SK-N-MC (cell line): Measurements from ENCODE around the gene CHD8.
A peak's percentile ranks its signal among the peaks of the same experiment; 100 is the strongest.

Experiments used
- DNase-seq: peaks from one replicate; pipeline ENCODE4 v3.0.0-alpha.2; 2011; ENCODE audit warnings: low read depth, low spot score
- H3K27ac ChIP-seq: fragments of 200-600 bp; sonication (generic); 2 replicates; pipeline ENCODE4 v1.5.1; 2016; ENCODE audit warnings: mixed run types
- H3K36me3 ChIP-seq: fragments of 200-600 bp; sonication (generic); 2 replicates; pipeline ENCODE4 v1.6.1; 2017; ENCODE audit warnings: antibody characterized with exemption, low read length, mixed read lengths; ENCODE audit not compliant: insufficient read depth
- H3K4me3 ChIP-seq: fragments of 200-600 bp; sonication (generic); 2 replicates; pipeline ENCODE4 v1.5.1; 2016
- H3K9ac ChIP-seq: fragments of 200-600 bp; sonication (generic); 2 replicates; pipeline ENCODE4 v1.8.0; 2017; ENCODE audit warnings: mixed run types, mixed read lengths; ENCODE audit not compliant: insufficient read length
- H3K9me3 ChIP-seq: fragments of 200-600 bp; sonication (generic); 2 replicates; pipeline ENCODE4 v1.6.1; 2017; ENCODE audit warnings: low read depth, mild to moderate bottlenecking, antibody characterized with exemption, low read length, moderate library complexity, mixed read lengths
- EZH2 ChIP-seq: fragments of 200-600 bp; sonication (generic); IDR thresholded peaks from one replicate; pipeline ENCODE4 v1.6.1; 2017; ENCODE audit warnings: antibody characterized with exemption
- FOXP2 ChIP-seq: optimal IDR thresholded peaks from 2 replicates; pipeline ENCODE3; 2011; ENCODE audit warnings: mild to moderate bottlenecking, moderate library complexity; ENCODE audit not compliant: insufficient read depth; ENCODE audit errors: extremely low read length, control extremely low read depth
- POLR2AphosphoS5 ChIP-seq: IDR thresholded peaks from 2 replicates; pipeline ENCODE4 v1.6.1; 2012; ENCODE audit warnings: mild to moderate bottlenecking, low read depth, low read length, borderline replicate concordance

CHD8 gene

GRCh38 chr14:21455912-21456667 is at the start of gene CHD8:
TSS of gene CHD8 (minus strand) at chr14:21456123. CDS start at chr14:21431643, 24,480 bp downstream.
- Histone ChIP-seq H3K36me3 (peaks cover 17% of the 10 kb centered on the region), H3K9ac (peak within 1 kb of the TSS; percentile 95), H3K27ac (peak within 1 kb of the TSS; percentile 97), H3K4me3 (peak within 1 kb of the TSS; percentile 93), H3K9me3 (no peaks in the 10 kb centered on the region)
- no peak for TF ChIP-seq EZH2
- no peak for TF ChIP-seq FOXP2
- TF ChIP-seq POLR2AphosphoS5: peak; percentile 81
- DNase-seq: peak; percentile 99

DNA sequence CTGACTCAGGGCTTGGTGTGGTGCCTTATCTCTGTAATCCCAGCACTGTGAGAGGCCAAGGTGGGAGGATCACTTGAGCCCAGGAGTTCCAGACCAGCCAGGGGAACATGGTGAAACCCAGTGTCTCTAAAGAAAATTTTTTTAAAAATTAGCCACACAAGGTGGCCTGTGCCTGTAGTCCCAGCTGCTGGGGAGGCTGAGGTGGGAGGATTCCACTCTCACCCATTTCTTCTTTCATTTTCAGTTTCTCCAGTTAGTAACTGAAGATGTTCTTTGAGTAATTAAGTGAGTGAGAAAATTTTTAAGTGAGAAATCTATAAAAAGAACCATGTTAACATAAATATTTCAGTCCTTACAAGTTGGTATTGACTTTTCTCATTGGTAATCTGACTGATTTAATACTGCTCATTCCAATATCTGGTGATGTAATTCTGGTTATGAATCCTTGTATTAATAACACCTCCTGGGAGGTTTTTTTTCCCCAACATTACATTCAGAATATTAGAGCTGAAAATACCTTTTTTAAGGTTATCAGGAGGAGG is 49.2 kb upstream of the CHD8 start:
- Histone ChIP-seq H3K27ac (peak overlapping the region; percentile 52; the same call in 1 of the 2 replicates), H3K36me3 (peaks cover 71% of the 10 kb centered on the region), H3K4me3 (no peak overlapping the region), H3K9ac (no peak overlapping the region), H3K9me3 (no peaks in the 10 kb centered on the region)
- TF ChIP-seq EZH2 (no peak), POLR2AphosphoS5 (no peak), FOXP2 (no peak)
- no peak for DNase-seq

GRCh38 chr14:21503376-21503775 is 47.5 kb upstream of the CHD8 start:
- Histone ChIP-seq H3K4me3 (no peak overlapping the region), H3K36me3 (peaks cover 76% of the 10 kb centered on the region), H3K27ac (peak overlapping the region; percentile 42; the same call in 1 of the 2 replicates), H3K9me3 (no peaks in the 10 kb centered on the region), H3K9ac (no peak overlapping the region)
- DNase-seq: no peak
- TF ChIP-seq FOXP2 (no peak), POLR2AphosphoS5 (no peak), EZH2 (no peak)

- H3K36me3 ChIP-seq: peaks cover 82% of the 10 kb centered on the region
- no peak overlapping the region for H3K4me3 ChIP-seq
- no peak for DNase-seq
- no peak for TF ChIP-seq EZH2
- TF ChIP-seq POLR2AphosphoS5: no peak
- no peak for TF ChIP-seq FOXP2
- no peaks in the 10 kb centered on the region for H3K9me3 ChIP-seq
- H3K27ac ChIP-seq: 0 out of 2 replicates have a peak overlapping the region, but pooled peaks have one; percentile 22
- no peak overlapping the region for H3K9ac ChIP-seq
Measured at GRCh38 chr14:21501568-21501967, 45.6 kb upstream of the CHD8 start.

- no peak overlapping the region for H3K4me3 ChIP-seq
- TF ChIP-seq POLR2AphosphoS5 (no peak), FOXP2 (no peak), EZH2 (no peak)
- H3K36me3 ChIP-seq: peaks cover 91% of the 10 kb centered on the region
- H3K27ac ChIP-seq: peak overlapping the region; percentile 77
- no peak overlapping the region for H3K9ac ChIP-seq
- no peaks in the 10 kb centered on the region for H3K9me3 ChIP-seq
- DNase-seq: peak; percentile 63
Measured at GRCh38 chr14:21498540-21499526, 42.9 kb upstream of the CHD8 start.

DNA sequence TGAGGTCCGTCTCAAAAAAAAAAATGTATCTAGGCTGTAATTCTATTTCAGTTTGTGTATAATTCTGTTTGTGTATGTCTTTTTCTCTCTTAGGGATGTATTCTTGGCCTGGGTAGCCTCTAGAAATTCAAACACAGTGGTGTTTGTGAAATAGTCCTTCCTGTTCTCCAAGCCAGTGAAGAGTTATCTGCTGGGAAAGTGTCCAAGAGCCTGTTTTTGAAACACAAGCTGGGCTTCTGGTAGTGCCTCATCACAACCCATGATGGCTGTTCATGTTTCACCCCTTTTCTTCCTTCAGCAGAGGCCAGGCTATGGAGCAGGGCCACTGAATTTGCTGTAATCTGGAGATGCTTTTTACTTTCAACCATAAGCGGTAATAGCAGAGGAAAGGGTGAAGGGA is 40.5 kb upstream of the CHD8 start:
- TF ChIP-seq POLR2AphosphoS5 (no peak), EZH2 (no peak), FOXP2 (no peak)
- no peak overlapping the region for H3K4me3 ChIP-seq
- H3K9me3 ChIP-seq: no peaks in the 10 kb centered on the region
- peaks cover 83% of the 10 kb centered on the region for H3K36me3 ChIP-seq
- no peak overlapping the region for H3K9ac ChIP-seq
- no peak overlapping the region for H3K27ac ChIP-seq
- DNase-seq: no peak

DNA sequence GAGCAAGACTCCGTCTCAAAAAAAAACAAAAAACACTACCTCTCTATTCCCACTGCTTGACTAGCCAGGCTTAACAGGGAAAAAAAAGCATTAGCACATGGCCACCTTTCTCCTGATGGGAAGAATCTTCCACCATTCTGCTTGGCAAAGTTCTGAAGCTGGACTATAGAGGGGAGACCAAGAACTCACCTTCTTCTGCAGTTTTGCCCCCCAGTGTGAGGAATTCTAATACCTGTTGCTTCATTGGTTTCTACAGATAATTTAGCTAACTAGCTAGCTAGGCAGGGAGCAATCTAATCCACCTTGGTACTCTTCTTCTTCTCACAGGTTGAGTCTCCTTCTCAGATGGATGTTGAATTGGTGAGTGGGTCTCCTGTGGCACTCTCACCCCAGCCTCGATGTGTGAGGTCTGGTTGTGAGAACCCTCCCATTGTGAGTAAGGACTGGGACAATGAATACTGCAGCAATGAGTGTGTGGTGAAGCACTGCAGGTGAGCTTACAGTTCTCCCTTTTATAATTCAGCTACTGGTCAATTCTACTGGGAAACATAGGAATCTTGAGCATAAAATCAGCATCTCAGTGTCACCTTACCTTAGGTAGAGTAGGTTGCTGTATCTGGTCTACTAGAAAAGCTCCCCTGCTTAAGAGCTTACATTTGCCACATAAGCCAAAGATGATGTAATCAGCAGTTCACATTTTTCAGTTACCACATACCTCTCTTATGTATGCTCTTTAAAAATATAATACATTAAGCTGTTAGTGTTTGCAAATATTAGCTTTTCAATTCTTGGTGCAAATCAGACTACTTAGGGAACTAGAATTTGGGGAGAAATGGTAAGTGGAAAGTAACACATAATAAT is 39.2 kb upstream of the CHD8 start:
- Histone ChIP-seq H3K9ac (no peak overlapping the region), H3K4me3 (no peak overlapping the region), H3K9me3 (no peaks in the 10 kb centered on the region), H3K36me3 (peaks cover 81% of the 10 kb centered on the region), H3K27ac (peak overlapping the region; percentile 27; the same call in 1 of the 2 replicates)
- no peak for DNase-seq
- TF ChIP-seq POLR2AphosphoS5: no peak
- TF ChIP-seq EZH2: no peak
- TF ChIP-seq FOXP2: no peak
